IMR-90 (cell line): ENCODE data around the gene ATP5MK. TPM values are rescaled to one million over a fixed set of nuclear protein-coding genes. Genes with fewer than 3 reads are reported as not detected.

ENCODE experiments used
- ATAC-seq: fragments of 200-7000 bp; cut with Tn5 transposase; 2 replicates; pipeline ENCODE4 v1.9.1; 2020; ENCODE audit warnings: low read depth, mild to moderate bottlenecking, moderate library complexity
- BruUV-seq: library from RNA; stranded (reverse); fragments of 400-500 nt; replicated peaks from 2 replicates; lab custom pipeline; 2021; lab: Mats Ljungman, UMichigan
- CTCF ChIA-PET: fragments of 300-600 bp; formaldehyde crosslinking; extraction: SDS; loops from one replicate; lab custom pipeline; 2021; ENCODE audit warnings: antibody characterized with exemption; lab: Yijun Ruan, JAX
- POLR2A ChIA-PET: fragments of 300-600 bp; sonication (Branson Sonifier 250); formaldehyde crosslinking; loops from one replicate; lab custom pipeline; 2022; ENCODE audit warnings: antibody characterized with exemption; ENCODE audit not compliant: unreplicated experiment; lab: Charles Lee
- DNase-seq: peaks from one replicate; pipeline ENCODE4 v3.0.0; 2013
- H2AFZ ChIP-seq: replicated peaks from 2 replicates; pipeline ENCODE3; 2013; ENCODE audit warnings: low read length, mild to moderate bottlenecking; ENCODE audit not compliant: poor library complexity
- H2AK5ac ChIP-seq: 2 replicates; pipeline ENCODE4 v1.6.1; 2013; ENCODE audit warnings: low read depth, low read length, inconsistent platforms
- H2AK9ac ChIP-seq: replicated peaks from 2 replicates; pipeline ENCODE3; 2013; ENCODE audit warnings: mild to moderate bottlenecking, low read depth, low read length, moderate library complexity; ENCODE audit not compliant: poor library complexity
- H2BK120ac ChIP-seq: 2 replicates; pipeline ENCODE4 v1.6.1; 2013; ENCODE audit warnings: low read depth, low read length, inconsistent platforms
- H2BK15ac ChIP-seq: 3 replicates; pipeline ENCODE4 v1.6.1; 2013; ENCODE audit warnings: low read depth, low read length, inconsistent platforms
- H2BK20ac ChIP-seq: 2 replicates; pipeline ENCODE4 v1.6.1; 2013; ENCODE audit warnings: low read depth, mild to moderate bottlenecking, inconsistent platforms, low read length, moderate library complexity
- H2BK5ac ChIP-seq: 2 replicates; pipeline ENCODE4 v1.6.1; 2013; ENCODE audit warnings: mild to moderate bottlenecking, low read depth, low read length, inconsistent platforms; ENCODE audit not compliant: poor library complexity, severe bottlenecking
- H3K14ac ChIP-seq: replicated peaks from 2 replicates; pipeline ENCODE4 v1.6.1; 2013; ENCODE audit warnings: low read depth, low read length, inconsistent platforms
- H3K18ac ChIP-seq: 2 replicates; pipeline ENCODE4 v1.6.1; 2013; ENCODE audit warnings: low read depth, low read length, control low read depth
- H3K23ac ChIP-seq: 2 replicates; pipeline ENCODE4 v1.6.1; 2013; ENCODE audit warnings: low read depth, low read length, inconsistent platforms
- H3K27ac ChIP-seq: 2 replicates; pipeline ENCODE4 v1.5.1; 2013; ENCODE audit warnings: mild to moderate bottlenecking, control low read depth, low read length; ENCODE audit not compliant: insufficient read depth
- H3K27me3 ChIP-seq: 2 replicates; pipeline ENCODE4 v1.6.1; 2013; ENCODE audit warnings: low read length; ENCODE audit not compliant: control insufficient read depth, insufficient read depth
- H3K36me3 ChIP-seq: 2 replicates; pipeline ENCODE4 v1.6.1; 2013; ENCODE audit warnings: low read length, mixed read lengths; ENCODE audit not compliant: control insufficient read depth, insufficient read depth
- H3K4ac ChIP-seq: 2 replicates; pipeline ENCODE4 v1.6.1; 2013; ENCODE audit warnings: low read depth, low read length, inconsistent platforms
- H3K4me1 ChIP-seq: 2 replicates; pipeline ENCODE4 v1.6.1; 2013; ENCODE audit warnings: low read length, mixed read lengths; ENCODE audit not compliant: control insufficient read depth, insufficient read depth
- H3K4me2 ChIP-seq: 2 replicates; pipeline ENCODE4 v1.6.1; 2013; ENCODE audit warnings: low read depth, mild to moderate bottlenecking, control low read depth, low read length, moderate library complexity
- H3K4me3 ChIP-seq: 2 replicates; pipeline ENCODE4 v1.5.1; 2013; ENCODE audit warnings: low read depth, mild to moderate bottlenecking, control low read depth, low read length, moderate library complexity; ENCODE audit not compliant: insufficient read depth
- H3K56ac ChIP-seq: 2 replicates; pipeline ENCODE4 v1.6.1; 2013; ENCODE audit warnings: low read length, inconsistent platforms; ENCODE audit not compliant: insufficient read depth; ENCODE audit errors: extremely low read depth
- H3K79me1 ChIP-seq, 2 experiments: 2 replicates each; pipeline ENCODE4 v1.6.1; 2013; ENCODE audit warnings: low read length in 2 of 2, inconsistent platforms in 1 of 2, low read depth in 1 of 2
- H3K9ac ChIP-seq: 2 replicates; pipeline ENCODE4 v1.6.1; 2013; ENCODE audit warnings: low read depth, low read length, control low read depth
- H3K9me1 ChIP-seq: 2 replicates; pipeline ENCODE4 v1.6.1; 2013; ENCODE audit warnings: low read length, inconsistent platforms; ENCODE audit not compliant: insufficient read depth
- H3K9me3 ChIP-seq: 2 replicates; pipeline ENCODE4 v1.6.1; 2013; ENCODE audit warnings: low read length; ENCODE audit not compliant: control insufficient read depth, insufficient read depth
- H4K20me1 ChIP-seq: 2 replicates; pipeline ENCODE4 v1.6.1; 2013; ENCODE audit warnings: low read length, inconsistent platforms; ENCODE audit not compliant: insufficient read depth
- H4K5ac ChIP-seq: 2 replicates; pipeline ENCODE4 v1.6.1; 2013; ENCODE audit warnings: mild to moderate bottlenecking, low read depth, low read length, control low read depth
- H4K8ac ChIP-seq, 2 experiments: 2 replicates each; pipeline ENCODE4 v1.6.1; 2013; ENCODE audit warnings: low read depth in 2 of 2, low read length in 2 of 2, control low read depth in 1 of 2, inconsistent platforms in 1 of 2
- H4K91ac ChIP-seq: 2 replicates; pipeline ENCODE4 v1.6.1; 2013; ENCODE audit warnings: low read depth, low read length, inconsistent platforms; ENCODE audit not compliant: insufficient read depth
- CEBPB ChIP-seq: IDR thresholded peaks from 2 replicates; pipeline ENCODE4 v1.6.1; 2012; ENCODE audit warnings: low read depth, low read length, improper control_type of control experiment
- CHD1 ChIP-seq: IDR thresholded peaks from 2 replicates; pipeline ENCODE4 v1.6.1; 2012; ENCODE audit warnings: low read depth, low read length, improper control_type of control experiment
- MAFK ChIP-seq: IDR thresholded peaks from 2 replicates; pipeline ENCODE4 v1.6.1; 2012; ENCODE audit warnings: low read depth, low read length, improper control_type of control experiment
- MAZ ChIP-seq: IDR thresholded peaks from 2 replicates; pipeline ENCODE4 v1.6.1; 2012; ENCODE audit warnings: low read depth, mild to moderate bottlenecking, low read length, improper control_type of control experiment, moderate library complexity, borderline replicate concordance
- POLR2A ChIP-seq: IDR thresholded peaks from 2 replicates; pipeline ENCODE4 v1.6.1; 2012; ENCODE audit warnings: mild to moderate bottlenecking, low read depth, low read length
- whole genome bisulfite sequencing, 2 experiments: methylation state at CpG; one replicate each; pipeline versions ENCODE4 v1.1.5 to v1.1.7; 2013; ENCODE audit warnings: missing lambda C conversion rate in 2 of 2; ENCODE audit not compliant: insufficient read length in 1 of 2; ENCODE audit errors: extremely low coverage in 2 of 2; 5-methylcytosine and 5-hydroxymethylcytosine counted together
- dilution Hi-C: fragments of 300-500 bp; cut with HindIII; formaldehyde crosslinking; loops from one replicate; pipeline ENCODE4 v1.14.3; 2018; ENCODE audit warnings: low sequenced_read_pairs; ENCODE audit not compliant: unreplicated experiment
- in situ Hi-C: fragments of 300-500 bp; cut with MboI; formaldehyde crosslinking; loops from 3 replicates; pipeline ENCODE4 v1.14.3; 2019; ENCODE audit warnings: low sequenced_read_pairs, inconsistent platforms, mixed read lengths
- intact Hi-C: fragments of 100-400 bp; cut with micrococcal nuclease; formaldehyde crosslinking; loops from 2 replicates; pipeline ENCODE4 v1.10.0; 2022
- polyA plus RNA-seq, 3 experiments: library from polyadenylated mRNA; depleted of rRNA; stranded (reverse); fragments of >200 nt; gene quantifications; 2 replicates each; pipeline ENCODE4 v1.2.3, GENCODE V29; 2012; ENCODE audit warnings: low replicate concordance in 1 of 3
- total RNA-seq: library from RNA; depleted of rRNA; stranded (reverse); fragments of >200 nt; gene quantifications from 2 replicates; pipeline ENCODE4 v1.2.3, GENCODE V29; 2012
- TF ChIP-seq, protein P1 (sequence below): fragments of 150-350 bp; IDR thresholded peaks from 2 replicates; pipeline ENCODE4 v1.6.1; 2017; ENCODE audit warnings: mild to moderate bottlenecking, antibody characterized with exemption, low read length, low read depth
- TF ChIP-seq, protein P2 (sequence below): fragments of 150-350 bp; IDR thresholded peaks from 2 replicates; pipeline ENCODE4 v1.6.1; 2016; ENCODE audit warnings: low read depth, mild to moderate bottlenecking, low read length, moderate library complexity, borderline replicate concordance
- TF ChIP-seq, protein P3 (sequence below): conservative IDR thresholded peaks from 2 replicates; pipeline ENCODE4 v1.5.1; 2012; ENCODE audit warnings: mild to moderate bottlenecking, low read depth, low read length, improper control_type of control experiment

Gene ATP5MK
- total and polyA plus RNA-seq, 2 of the 4 experiments (the other 2 are of a cell fraction), result 73.4 to 101 TPM

GRCh38 chr10:103441206-103441605 is 44.9 kb upstream of the ATP5MK start:
- Histone ChIP-seq H4K8ac (no peak overlapping the region), H2AFZ (no peak overlapping the region), H3K4me3 (no peak overlapping the region), H3K23ac (no peak overlapping the region), H3K79me1 (no peaks in the 10 kb centered on the region; a peak in 1 of 4 replicates), H2BK5ac (no peak overlapping the region), H3K9ac (no peak overlapping the region), H4K5ac (no peak overlapping the region), H4K20me1 (0 out of 2 replicates have a peak, but pooled peaks cover 4% of the 10 kb centered on the region), H3K27ac (no peak overlapping the region), H2AK9ac (no peak overlapping the region), H4K91ac (no peak overlapping the region), H3K9me1 (no peaks in the 10 kb centered on the region; the same call in 1 of the 2 replicates), H3K18ac (no peak overlapping the region), H3K4me2 (no peak overlapping the region), H3K56ac (no peak overlapping the region), H2BK120ac (no peak overlapping the region), H3K4me1 (no peaks in the 10 kb centered on the region; the same call in 1 of the 2 replicates), H3K9me3 (no peaks in the 10 kb centered on the region), H3K36me3 (peaks cover 78% of the 10 kb centered on the region), H3K27me3 (no peaks in the 10 kb centered on the region), H2AK5ac (no peak overlapping the region), H3K14ac (no peak overlapping the region), H3K4ac (no peak overlapping the region), H2BK15ac (no peak overlapping the region), H2BK20ac (no peak overlapping the region)
- intact Hi-C loops (no loop called here), dilution Hi-C loops (no loop called here), in situ Hi-C loops (no loop called here)
- TF ChIP-seq POLR2A, result no peak
- TF ChIP-seq, protein P1, sequence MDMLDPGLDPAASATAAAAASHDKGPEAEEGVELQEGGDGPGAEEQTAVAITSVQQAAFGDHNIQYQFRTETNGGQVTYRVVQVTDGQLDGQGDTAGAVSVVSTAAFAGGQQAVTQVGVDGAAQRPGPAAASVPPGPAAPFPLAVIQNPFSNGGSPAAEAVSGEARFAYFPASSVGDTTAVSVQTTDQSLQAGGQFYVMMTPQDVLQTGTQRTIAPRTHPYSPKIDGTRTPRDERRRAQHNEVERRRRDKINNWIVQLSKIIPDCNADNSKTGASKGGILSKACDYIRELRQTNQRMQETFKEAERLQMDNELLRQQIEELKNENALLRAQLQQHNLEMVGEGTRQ, result no peak
- TF ChIP-seq CEBPB, result no peak
- TF ChIP-seq MAZ, result no peak
- TF ChIP-seq, protein P2, sequence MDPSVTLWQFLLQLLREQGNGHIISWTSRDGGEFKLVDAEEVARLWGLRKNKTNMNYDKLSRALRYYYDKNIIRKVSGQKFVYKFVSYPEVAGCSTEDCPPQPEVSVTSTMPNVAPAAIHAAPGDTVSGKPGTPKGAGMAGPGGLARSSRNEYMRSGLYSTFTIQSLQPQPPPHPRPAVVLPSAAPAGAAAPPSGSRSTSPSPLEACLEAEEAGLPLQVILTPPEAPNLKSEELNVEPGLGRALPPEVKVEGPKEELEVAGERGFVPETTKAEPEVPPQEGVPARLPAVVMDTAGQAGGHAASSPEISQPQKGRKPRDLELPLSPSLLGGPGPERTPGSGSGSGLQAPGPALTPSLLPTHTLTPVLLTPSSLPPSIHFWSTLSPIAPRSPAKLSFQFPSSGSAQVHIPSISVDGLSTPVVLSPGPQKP, result no peak
- TF ChIP-seq, protein P3, sequence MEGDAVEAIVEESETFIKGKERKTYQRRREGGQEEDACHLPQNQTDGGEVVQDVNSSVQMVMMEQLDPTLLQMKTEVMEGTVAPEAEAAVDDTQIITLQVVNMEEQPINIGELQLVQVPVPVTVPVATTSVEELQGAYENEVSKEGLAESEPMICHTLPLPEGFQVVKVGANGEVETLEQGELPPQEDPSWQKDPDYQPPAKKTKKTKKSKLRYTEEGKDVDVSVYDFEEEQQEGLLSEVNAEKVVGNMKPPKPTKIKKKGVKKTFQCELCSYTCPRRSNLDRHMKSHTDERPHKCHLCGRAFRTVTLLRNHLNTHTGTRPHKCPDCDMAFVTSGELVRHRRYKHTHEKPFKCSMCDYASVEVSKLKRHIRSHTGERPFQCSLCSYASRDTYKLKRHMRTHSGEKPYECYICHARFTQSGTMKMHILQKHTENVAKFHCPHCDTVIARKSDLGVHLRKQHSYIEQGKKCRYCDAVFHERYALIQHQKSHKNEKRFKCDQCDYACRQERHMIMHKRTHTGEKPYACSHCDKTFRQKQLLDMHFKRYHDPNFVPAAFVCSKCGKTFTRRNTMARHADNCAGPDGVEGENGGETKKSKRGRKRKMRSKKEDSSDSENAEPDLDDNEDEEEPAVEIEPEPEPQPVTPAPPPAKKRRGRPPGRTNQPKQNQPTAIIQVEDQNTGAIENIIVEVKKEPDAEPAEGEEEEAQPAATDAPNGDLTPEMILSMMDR, result no peak
- TF ChIP-seq MAFK, result no peak
- no peak for TF ChIP-seq CHD1
- no CpG with 5 or more reads among the region's 8 CpGs for WGBS, 2 experiments
- no TSS peak for BruUV-seq
- ATAC-seq, result peak; percentile 42; the same call in 1 of the 2 replicates
- ChIA-PET CTCF (no interaction called here), POLR2A (no interaction called here)
- DNase-seq, result no peak
